NCI-H1105 (cell line): ENCODE measurements around the gene RUSF1.
"Not testable (repeated sequence)": the region's sequence is repeated elsewhere in the genome, so short reads cannot be mapped to it uniquely, and the experiment has no call there.

Source experiments
- DNase-seq: peaks from one replicate; lab custom pipeline; 2025; lab: John Stamatoyannopoulos, UW

The RUSF1 gene

GRCh38 chr16:31507929-31508705 lies at the start of gene RUSF1:
TSS of gene RUSF1 (minus strand) at chr16:31508391. CDS start at chr16:31508373, 18 bp downstream.
- peak; percentile 74 for DNase-seq

DNA sequence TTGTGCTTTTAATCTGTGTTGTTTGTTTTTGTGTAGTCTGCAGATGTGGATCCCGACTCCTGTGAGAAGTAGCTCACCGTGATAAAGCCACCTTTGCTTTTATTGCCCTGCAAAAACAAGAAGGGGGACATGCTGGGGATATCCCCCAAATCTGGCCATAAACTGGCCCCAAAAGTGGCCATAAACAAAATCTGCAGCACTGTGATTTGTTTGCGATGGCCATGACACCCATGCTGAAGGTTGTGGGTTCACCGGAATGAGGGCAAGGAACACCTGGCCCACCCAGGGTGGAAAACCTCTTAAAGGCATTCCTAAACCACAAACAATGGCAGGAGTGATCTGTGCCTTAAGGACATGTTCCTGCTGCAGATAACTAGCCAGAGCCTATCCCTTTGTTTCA lies 34.6 kb upstream of the RUSF1 start:
- DNase-seq = no peak

DNA sequence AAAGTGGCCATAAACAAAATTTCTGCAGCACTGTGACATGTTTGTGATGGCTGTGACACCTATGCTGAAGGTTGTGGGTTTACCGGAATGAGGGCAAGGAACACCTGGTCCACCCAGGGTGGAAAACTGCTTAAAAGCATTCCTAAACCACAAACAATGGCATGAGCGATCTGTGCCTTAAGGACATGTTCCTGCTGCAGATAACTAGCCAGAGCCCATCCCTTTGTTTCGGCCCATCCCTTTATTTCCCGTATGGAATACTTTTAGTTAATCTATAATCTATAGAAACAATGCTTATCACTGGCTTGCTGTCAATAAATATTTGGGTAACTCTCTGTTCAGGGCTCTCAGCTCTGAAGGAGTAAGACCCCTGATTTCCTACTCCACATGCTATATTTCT lies 31.6 kb upstream of the RUSF1 start:
- not testable (repeated sequence) for DNase-seq

DNA sequence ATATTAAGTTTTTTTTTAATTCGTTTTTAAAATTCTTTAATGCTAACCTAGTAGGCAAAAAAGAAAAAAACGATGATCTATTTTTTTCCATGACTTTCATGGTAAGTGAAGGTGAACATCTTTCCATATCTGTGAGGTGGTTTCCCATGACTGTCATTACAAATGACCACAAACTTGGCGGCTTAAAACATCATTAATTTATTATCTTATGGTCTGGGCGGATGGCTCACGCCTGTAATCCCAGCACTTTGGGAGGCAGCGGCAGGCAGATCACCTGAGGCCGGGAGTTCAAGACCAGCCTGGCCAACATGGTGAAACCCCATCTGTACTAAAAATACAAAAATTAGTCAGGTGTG lies 30.0 kb upstream of the RUSF1 start:
- DNase-seq = not testable (repeated sequence)

DNA sequence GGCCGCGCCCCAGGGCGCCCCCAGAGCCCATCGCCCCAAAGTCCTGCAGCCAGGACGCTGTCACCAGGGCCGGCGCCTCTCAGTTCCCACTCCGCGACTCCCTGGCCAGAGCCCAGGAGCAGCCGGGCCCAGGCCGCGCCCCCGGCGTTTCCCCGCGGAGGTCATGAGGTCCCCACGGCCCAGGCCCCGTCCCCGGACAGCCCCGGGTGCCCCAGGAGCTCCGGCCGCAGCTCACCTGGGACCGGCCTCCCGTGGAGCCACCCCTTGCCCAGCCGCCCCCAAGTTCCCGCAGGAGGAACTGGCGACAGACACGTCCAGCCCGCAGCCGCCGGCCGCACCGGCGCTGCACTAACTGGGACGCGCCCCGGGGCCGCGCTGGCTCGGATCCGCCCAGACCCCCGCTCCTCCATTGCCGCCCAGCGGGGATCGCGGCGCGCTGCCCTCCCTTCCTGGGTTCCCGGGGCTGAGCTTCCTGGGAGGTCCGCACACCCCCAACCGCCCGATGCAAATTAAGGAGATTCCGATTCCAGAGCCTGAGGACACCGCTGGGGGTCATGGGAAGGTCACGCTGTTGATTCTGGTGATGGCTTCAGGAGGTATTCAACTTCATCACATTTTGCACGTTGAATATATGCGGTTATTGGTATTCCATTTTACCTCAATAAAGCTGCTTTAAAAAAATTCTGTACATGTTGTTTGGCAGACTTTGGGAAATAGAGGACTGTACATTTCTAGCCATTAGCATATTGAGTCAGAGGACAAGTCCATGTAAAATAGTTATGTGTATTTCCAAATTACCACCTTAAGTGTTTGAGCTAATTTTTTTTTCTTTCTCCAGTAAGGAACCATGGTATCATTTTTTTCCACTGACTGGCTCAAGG lies 29.4 kb upstream of the RUSF1 start:
- no peak for DNase-seq

DNA sequence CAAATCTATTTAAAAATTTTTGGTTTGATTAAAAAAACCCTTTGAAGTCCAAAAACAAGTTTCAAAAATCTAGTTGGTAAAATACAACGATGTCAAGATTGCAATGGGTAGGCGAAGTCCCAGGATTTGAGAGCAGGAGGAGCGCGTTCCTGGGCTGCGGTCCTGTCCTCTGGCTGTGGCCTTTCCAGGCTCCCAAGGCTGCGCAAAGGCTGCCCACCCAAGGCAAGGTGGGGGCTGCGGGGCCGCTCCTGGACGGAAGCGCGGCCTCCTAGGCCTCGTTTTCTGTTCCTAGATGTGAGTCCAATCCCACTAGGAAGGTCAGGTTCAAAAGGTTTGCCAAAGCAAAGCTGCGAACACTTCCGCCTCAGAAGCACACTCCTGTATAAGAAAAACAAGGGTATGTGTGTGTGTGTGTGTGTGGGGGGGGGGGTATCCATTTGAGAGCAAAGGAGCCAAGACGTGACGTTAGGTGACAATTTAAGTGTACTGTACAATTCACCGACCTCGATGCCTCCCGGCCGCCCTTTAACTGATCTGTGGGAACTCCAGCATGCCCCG lies 28.7 kb upstream of the RUSF1 start:
- DNase-seq = no peak

DNA sequence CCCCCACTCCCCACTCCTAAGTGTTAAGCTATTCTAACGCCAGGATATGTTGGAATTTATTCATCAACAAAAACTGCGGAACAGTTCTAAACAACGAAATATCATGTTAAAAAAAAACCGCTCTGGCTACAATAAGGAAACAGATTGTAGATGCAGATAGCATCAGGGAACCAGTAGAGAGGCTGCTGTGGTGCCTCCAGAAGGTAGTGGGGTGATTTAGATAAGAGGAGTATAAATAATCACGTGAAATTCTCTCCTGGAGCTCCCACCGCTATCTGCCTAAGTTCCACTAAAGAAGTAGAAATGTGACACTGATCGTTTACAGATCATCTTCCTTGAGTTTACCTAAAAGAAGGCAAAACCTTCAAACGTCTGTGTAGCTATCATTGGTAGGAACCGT lies 27.5 kb upstream of the RUSF1 start:
- DNase-seq = no peak

- DNase-seq = no peak
Measured at GRCh38 chr16:31532896-31533295, 24.7 kb upstream of the RUSF1 start.

DNA sequence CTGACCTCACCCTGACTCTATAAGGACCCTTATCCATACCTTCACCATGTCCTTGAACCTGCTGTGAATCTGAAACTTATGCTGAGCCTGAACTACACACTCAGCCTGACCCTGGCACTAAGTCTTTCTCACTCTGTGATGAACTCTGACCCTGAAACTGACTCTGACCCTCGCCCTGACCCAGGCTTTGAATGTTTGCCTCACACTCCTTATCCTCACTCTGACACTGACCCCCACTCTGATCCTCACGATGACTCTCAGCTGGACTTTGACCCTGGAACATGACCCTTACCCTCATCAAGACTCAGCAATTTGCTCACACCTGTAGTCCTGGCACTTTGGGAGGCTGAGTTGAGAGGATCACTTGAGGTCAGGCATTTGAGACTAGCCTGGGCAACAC lies 23.9 kb upstream of the RUSF1 start:
- DNase-seq = no peak

- no peak for DNase-seq
Measured at GRCh38 chr16:31531096-31531495, 22.9 kb upstream of the RUSF1 start.

DNA sequence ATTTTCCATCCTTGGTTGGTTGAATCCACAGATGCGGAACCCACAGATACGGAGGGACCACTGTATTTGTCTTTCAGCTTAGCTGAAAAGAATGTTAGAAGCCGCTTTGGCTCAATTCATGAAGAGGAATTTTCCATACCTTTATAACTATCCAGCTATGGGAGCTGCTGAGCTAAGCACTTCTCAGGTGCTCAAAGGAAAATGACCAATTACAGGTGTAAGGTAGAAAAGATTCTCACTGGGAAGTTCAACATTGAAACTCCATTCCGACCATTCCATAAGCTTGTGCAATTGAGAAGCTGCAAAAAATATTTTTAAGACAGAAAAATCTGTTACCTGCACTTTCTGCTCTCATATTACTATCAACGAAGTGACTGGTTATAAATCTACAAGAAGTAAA lies 22.2 kb upstream of the RUSF1 start:
- no peak for DNase-seq

GRCh38 chr16:31529937-31530312 lies 21.7 kb upstream of the RUSF1 start:
- DNase-seq = peak; percentile 6

GRCh38 chr16:31529108-31529936 lies 21.1 kb upstream of the RUSF1 start:
- peak; percentile 3 for DNase-seq

GRCh38 chr16:31528523-31529107 lies 20.4 kb upstream of the RUSF1 start:
- no peak for DNase-seq

GRCh38 chr16:31527734-31528274 lies 19.6 kb upstream of the RUSF1 start, which contains the start of gene AHSP:
TSS of gene AHSP (plus strand) at chr16:31527900. CDS start at chr16:31528140, 240 bp downstream.
- no peak for DNase-seq

- DNase-seq = no peak
Measured at GRCh38 chr16:31525113-31525512, 16.9 kb upstream of the RUSF1 start.

- not testable (repeated sequence) for DNase-seq
Measured at GRCh38 chr16:31523768-31524167, 15.6 kb upstream of the RUSF1 start.

GRCh38 chr16:31522071-31522470 lies 13.9 kb upstream of the RUSF1 start:
- no peak for DNase-seq

DNA sequence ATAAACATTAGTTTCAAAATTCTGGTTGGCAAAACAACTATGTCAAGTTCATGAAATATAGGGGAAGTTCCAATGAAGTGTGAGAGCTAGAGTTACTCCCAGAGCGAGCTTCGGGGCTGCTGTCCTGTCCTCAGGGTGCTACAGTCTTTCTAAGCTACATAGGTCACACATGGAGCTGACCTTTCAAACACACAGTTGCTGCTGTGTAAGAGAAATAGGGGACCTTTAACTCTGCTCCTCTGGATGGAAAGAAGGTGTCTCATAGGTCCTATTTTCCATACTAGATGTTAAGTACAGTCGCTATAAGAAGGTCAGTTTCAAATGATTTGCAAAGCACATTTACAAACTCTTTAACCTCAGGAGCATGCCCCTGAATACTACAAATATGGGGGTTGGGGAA lies 13.2 kb upstream of the RUSF1 start:
- DNase-seq = no peak

DNA sequence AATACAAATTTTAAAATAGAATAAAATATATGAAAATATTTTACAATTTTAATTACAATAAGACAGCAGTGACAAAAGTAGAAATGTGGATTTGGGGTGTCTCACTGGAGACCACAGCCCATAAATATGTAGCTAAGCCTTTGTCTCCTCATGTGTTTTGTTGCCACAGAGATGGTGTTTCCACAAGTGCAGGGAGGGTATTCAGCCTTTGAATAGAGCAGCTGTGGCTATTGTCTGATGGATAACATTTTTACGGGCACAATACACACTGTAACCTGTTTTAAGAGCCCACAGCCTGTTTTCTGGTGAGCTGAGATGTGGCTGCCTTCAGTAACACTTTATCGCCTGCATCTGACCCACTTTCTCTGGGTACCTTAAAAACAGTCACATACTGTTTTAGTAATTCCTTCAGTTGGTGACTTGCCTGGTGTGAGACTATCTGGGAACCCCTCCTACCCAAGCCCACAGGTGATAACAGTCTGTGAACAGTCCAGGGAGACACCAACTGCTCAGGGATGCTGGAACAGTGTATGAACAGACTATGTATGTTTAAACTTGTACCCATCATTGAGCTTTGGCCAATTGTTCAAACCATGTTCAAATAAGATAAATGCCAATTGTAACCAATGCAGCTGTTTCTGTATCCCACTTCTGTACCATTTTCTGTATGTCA lies 11.7 kb upstream of the RUSF1 start:
- DNase-seq = peak; percentile 0
